IPS-NIHi7 (cell line): ENCODE results near the gene SDK1.
"Not testable (repeated sequence)": the region's sequence is repeated elsewhere in the genome, so short reads cannot be mapped to it uniquely, and the experiment has no call there.

Source experiments
- DNase-seq: peaks from one replicate; pipeline ENCODE4 v3.0.0; 2012; ENCODE audit warnings: mixed read lengths; ENCODE audit errors: extremely low spot score

The SDK1 gene

GRCh38 chr7:3730276-3730675 is 429.2 kb downstream of the SDK1 start:
- DNase-seq: no peak

DNA sequence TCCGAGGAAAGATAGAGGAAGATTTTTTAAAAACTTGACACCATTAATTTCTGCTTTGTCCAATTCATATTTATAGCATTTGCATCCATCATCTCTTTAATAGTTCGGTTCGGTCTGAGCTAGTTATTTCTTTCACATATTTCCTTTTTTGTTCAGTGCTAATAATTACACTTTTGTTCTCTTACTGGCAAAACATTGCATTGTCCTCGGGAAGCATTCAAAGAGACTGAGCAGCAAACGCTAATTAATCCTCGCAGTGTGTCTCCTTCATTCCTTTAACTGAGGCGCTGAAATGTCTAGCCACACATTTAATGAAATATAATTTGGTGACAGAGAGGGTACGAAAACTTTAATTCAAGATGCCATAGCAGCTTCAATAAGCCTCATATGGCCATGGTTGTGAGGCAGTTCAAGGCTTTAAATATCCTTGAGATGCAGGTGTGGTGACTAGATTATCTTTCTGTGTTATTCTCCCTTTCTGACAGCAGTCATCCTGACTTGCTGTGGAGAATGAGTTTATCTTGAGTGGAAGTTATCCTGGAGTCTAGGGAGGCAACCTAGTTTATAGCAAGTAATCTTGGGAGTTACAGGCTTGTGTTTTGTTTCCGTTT is 431.4 kb downstream of the SDK1 start:
- no peak for DNase-seq

GRCh38 chr7:3733541-3734140 is 432.6 kb downstream of the SDK1 start:
- DNase-seq: no peak

DNA sequence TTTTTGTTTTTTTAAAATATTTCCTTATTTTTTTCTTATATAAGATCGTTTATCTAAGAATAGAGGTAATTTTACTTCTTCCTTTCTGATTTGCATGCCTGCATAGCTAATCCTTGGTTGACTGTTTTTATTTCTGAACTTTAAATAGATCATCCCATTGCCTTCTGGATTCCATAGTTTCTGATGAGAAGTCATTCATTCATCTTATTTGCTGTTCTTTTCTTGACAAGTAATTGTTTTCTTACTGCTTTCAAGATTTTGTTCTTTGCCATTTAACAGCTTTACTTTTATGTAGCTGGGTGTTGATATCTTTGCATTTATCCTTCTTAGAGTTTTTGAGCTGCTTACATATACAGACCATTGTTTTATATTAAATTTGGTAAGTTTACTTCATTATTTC is 437.9 kb downstream of the SDK1 start:
- no peak for DNase-seq

DNA sequence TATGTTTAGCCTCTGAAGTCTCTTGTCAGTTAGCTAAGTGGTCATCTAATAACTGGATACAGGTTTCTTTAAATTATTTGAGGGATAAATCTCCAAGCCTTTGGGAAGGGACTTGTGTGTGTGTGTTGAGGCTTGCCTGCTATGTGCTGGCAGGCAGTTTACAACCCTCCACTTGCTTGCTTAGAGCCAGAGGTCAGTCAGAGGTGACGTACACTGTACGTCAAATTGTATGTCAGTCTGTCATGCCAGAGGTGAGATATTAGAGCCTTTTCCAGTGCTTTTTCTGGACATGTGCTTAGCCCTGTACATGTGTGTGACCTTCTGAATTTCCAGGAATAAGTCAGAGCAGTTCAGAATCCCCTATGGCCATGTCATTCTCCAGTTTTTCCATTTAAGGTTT is 438.9 kb downstream of the SDK1 start:
- no peak for DNase-seq

DNA sequence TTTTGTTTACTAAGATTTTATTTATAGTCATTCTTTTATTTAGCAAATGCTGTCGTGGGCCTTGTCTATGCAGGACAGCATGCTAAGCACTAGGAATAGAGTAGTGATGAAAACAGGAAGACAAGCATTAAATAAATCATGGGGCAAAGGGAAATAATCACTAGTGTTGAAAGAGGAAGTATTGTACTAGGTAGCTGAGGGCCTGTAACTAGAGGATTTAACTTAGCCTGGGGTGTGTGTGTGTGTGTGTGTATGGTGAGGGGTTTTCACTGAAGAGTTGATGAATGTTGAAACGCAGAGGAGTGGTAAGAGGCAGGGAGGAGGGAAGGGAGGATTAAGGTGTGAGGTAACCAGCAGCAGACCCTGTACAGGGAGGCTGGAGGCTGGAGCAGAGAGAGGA is 446.4 kb downstream of the SDK1 start:
- no peak for DNase-seq

- no peak for DNase-seq
These were observed 447.3 kb downstream of the SDK1 start for GRCh38 chr7:3748389-3748788.

DNA sequence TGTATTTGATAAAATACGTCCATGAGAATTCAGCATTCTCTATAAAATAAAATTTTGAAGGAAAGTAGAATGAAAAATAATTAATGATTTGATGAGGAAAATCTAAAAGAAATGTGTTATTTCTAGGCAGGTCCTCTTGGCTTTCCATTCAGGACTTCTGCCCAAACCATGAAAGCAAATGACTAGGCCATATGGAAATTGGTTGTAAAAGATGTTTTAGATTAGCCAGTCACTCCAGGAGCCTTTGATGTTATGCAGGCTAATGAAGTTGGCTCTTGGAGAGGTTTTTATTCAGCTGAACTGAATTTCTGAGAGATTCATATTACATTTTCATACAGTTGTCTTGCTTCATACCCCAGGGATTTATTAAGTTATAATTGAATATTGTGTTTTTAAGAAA is 452.8 kb downstream of the SDK1 start:
- DNase-seq: no peak

GRCh38 chr7:3754493-3755341 is 453.7 kb downstream of the SDK1 start:
- DNase-seq: peak; percentile 47

DNA sequence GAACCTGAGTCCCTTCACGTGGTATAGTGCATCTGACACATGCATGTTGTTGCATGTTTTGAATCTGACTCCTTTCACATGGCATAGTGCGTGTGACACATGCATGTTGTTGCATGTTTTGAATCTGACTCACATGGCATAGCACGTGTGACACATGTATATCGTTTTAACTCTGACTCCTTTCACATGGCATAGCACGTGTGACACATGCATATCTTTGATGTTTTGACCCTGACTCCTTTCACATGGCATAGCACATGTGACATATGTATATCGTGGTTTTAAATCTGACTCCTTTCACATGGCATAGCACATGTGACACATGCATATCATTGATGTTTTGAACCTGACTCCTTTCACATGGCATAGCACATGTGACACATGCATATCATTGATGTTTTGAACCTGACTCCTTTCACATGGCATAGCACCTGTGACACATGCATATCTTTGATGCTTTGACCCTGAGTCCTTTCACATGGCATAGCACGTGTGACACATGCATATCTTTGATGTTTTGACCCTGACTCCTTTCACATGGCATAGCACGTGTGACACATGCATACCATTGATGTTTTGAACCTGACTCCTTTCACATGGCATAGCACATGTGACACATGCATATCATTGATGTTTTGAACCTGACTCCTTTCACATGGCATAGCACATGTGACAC is 454.9 kb downstream of the SDK1 start:
- not testable (repeated sequence) for DNase-seq

- DNase-seq: no peak
These were observed 456.0 kb downstream of the SDK1 start for GRCh38 chr7:3757059-3757458.

DNA sequence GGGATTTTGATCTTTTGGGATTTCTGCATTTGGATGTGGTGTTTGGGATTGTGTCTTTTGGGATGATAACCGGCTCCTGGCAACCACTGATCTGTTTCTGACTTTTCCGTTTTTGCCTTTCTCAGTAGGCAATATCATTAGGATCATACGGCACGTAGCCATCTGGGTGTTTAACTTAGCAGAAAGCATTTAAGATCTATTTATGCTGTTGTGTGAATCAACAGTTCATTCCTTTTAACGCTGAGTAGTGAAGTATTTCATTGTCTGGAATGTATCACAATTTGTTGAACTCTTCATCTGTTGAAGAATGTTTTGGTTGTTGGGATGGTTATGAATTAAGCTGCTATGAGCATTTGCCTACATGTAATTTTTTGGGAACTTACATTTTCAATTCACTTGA is 459.6 kb downstream of the SDK1 start:
- DNase-seq: no peak

- DNase-seq: no peak
These were observed 461.2 kb downstream of the SDK1 start for GRCh38 chr7:3762146-3762831.

- no peak for DNase-seq
These were observed 467.1 kb downstream of the SDK1 start for GRCh38 chr7:3767917-3768777.

GRCh38 chr7:3771906-3772305 is 470.9 kb downstream of the SDK1 start:
- DNase-seq: no peak

DNA sequence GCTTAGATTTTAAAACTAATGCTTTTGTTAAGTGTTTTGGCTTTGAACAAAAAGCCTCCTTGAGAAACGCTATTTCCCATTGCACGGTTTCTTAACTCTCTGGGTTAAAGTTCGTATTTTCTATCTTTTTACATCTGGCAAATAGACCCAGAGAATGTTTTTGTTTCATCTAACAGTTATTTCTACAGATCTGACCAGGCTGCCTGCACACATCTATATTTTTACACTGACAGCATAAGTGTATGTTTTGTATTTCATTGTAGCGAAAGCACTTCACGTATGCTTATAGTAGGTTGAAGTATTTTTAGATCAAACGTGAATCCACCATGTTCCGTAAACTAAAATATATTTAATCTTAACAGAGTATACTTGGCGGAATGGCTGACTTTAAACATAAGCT is 477.3 kb downstream of the SDK1 start:
- DNase-seq: no peak

DNA sequence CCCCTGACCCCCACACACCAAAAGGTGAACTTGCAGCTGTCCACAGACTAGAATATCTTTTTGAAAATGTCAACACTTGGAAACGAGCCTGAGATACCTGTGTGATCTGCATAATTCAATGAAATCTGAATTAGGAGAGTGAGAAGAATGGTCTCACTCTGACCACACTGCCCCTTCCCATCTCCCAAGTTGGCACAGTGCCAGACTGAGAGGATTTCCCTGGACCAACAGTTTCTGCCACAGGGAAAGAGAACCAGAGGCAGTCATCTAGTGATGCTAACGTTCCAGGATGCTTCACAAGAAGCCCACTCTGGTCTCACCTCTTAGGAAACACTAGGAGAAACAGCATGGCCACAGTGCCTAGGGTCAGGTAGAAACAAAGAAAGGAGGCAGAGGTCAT is 479.0 kb downstream of the SDK1 start:
- DNase-seq: no peak

- no peak for DNase-seq
These were observed 479.5 kb downstream of the SDK1 start for GRCh38 chr7:3780525-3780924.

DNA sequence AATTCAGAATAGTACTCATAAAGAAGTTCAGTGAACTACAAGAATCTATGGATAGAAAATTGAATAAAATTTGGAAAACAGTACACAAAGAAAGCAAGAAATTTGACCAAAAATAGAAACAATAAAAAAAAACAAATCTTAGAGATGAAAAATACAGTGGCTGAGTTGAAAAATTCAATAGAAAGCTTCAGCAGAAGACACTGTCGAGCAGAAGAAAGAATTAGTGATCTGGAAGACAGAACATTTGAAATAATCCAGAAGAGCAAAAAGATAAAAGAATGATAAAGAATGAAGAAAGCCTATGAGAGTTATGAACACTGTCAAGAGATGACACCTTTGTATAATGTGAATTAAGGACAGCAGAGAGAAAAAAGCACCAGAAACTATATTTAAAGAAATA is 480.6 kb downstream of the SDK1 start:
- DNase-seq: no peak

DNA sequence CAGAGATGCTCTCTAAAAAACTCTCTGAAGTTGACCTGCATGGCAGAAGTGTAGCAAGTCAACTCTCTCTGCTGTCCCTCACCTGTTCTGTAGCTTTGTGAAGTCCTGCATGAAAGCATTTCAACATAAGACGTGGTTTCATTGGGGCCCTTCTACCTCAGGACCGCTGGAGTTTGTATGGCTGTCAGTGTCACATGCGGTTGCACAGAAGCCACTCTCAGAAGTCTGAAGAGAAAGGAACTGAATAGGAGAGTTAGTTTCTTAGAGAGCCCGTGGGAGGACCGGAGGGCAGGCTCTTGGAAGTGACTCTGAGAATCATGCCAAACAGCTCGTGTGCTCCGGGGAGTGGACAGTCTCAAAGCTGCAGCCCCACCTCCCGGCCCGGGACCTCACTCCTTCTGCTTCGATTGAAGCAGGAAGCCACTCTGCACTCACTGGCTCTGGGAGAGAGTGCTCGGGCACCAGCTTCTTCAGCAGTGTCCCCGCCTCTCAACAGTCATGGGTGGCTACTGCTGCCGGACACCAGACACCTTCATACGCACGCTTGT is 486.7 kb downstream of the SDK1 start:
- DNase-seq: no peak

DNA sequence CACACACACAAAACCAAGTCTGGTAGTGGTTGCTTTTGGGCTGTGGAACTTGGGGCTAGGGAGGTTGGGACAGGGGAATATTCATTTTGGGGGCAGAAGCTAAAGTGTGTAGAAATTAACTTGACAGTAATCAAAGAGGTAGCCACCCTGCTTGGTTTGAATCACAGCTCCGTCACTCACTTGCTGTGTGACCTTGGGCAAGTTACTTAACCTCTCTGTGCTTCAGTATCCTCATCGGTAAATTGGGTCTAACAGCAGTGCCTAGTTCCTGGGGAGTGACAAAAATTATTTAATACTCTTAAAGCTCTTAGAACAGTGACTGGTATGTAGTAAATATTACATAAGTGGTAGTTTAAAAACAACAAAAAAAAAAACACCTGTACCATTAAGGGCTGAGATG is 489.8 kb downstream of the SDK1 start:
- no peak for DNase-seq
